ENCODE data around the gene ACAD9. TPM values are rescaled to one million over a fixed set of nuclear protein-coding genes. Genes with fewer than 3 reads are reported as not detected.

ACAD9 gene
- total and polyA plus RNA-seq, 2 of the 13 experiments (the other 11 are each of a cell fraction or from before 2014, with no cell fraction given): 15.3 to 38.2 TPM

DNA sequence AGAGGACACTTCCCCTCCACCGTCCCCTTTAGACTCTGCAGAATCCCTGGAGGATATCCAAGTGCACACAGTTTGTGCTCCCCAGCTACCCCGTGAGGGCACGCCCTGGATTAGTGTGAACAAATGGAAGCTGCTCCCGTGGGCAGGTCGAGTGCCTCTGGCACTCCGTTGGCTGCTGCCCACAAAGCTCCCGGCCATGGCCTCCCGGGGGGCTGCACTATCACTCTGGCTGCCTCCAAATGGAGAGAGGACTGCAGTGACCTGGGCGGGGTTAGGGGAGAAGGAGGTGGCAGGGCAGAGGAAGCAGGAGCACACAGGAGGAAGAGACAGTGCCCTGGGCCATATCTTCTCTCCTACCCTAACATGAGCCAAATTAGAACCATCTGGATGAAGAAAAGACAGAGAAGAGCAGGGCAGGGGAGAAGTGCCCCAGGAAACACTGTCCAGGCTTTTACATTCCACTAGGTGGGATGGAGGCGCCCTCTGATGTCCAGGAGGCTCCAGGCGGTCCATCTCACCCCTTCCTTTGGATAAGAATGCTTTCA lies 29.4 kb upstream of the ACAD9 start (continued):
- no peak for TF ChIP-seq SP1 (IDR thresholded peaks at IDR 0.05)
- no peak for TF ChIP-seq SP1 (CRISPR knock-in tag; IDR thresholded peaks at IDR 0.05)

DNA sequence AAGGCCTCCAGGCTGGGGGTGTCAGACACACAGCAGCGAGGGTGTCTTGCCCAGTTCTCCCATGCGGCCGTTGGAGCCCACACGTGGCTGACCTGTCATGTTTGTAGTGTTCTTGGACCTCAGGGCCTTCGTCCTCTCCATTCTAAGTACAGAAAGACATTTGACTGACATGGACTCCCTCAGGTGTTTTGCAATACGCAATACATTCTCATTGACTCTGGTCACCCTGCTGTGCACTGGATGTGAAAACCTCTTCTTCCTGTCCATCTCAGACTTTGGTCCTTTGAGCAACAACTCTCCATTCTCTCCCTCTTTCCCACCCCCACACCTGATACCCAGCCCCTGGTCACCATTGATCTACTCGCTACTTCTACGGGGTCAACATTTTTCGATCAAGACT lies 28.9 kb upstream of the ACAD9 start:
- H3K9me3 ChIP-seq (ENCODE audit: low read length): peaks cover 21% of the 10 kb centered on the region
- H4K20me1 ChIP-seq (ENCODE audit: insufficient read depth, low read length): no peaks in the 10 kb centered on the region
- no peak overlapping the region; a peak in 1 of 6 replicates for H3K4me3 ChIP-seq (replicated peaks in 1 of 3; ENCODE audit: insufficient read depth in 1 of 3, low read depth in 2 of 3, low read length in 3 of 3)
- intact Hi-C loops (cut with micrococcal nuclease; ENCODE audit: unreplicated experiment) (no loop called here), in situ Hi-C loops (cut with HindIII; ENCODE audit: extremely low pct_ligation_motif_present, low pct_unique_long_range_greater_than_20kb) (no loop called here)
- no peak overlapping the region for H3K9ac ChIP-seq (ENCODE audit: insufficient read depth, low read depth, low read length)
- H3K4me2 ChIP-seq (ENCODE audit: low read depth, low read length): peak overlapping the region; percentile 61
- no peak overlapping the region for H2AFZ ChIP-seq (ENCODE audit: low read length)
- no peaks in the 10 kb centered on the region for H3K36me3 ChIP-seq (replicated peaks in 1 of 2; ENCODE audit: control insufficient read depth in 1 of 2, insufficient read depth in 2 of 2, low read length in 2 of 2)
- peaks cover 0 to 2% of the 10 kb centered on the region in 2 experiments; a peak in 2 of 5 replicates for H3K27me3 ChIP-seq (ENCODE audit: control insufficient read depth in 1 of 2, insufficient read depth in 2 of 2, low read length in 2 of 2)
- BruUV-seq (replicated peaks): no TSS peak
- ChIA-PET CTCF (ENCODE audit: low intra/inter-chr PET ratio, low total read pairs) (no interaction called here), POLR2A (no interaction called here)
- 17% methylated on average over 7 of the region's 9 CpGs for WGBS (ENCODE audit: low lambda C conversion rate)
- no peaks in the 10 kb centered on the region for H3K79me2 ChIP-seq (ENCODE audit: insufficient read depth, low read length)
- ATAC-seq (no peak), FAIRE-seq (no peak), DNase-seq (ENCODE audit: low spot score) (peak; percentile 32)
- peaks cover 17% of the 10 kb centered on the region for H3K4me1 ChIP-seq (ENCODE audit: insufficient read depth, low read length)
- no peak overlapping the region for H3K27ac ChIP-seq (ENCODE audit: extremely low read length, insufficient read depth, low read length)
- TF ChIP-seq SAP130 (CRISPR knock-in tag; IDR thresholded peaks at IDR 0.05; ENCODE audit: low read depth): peak; percentile 37; the same call in 1 of the 2 replicates
- TF ChIP-seq CEBPG (CRISPR knock-in tag; IDR thresholded peaks at IDR 0.05): peak; percentile 67
- no peak for TF ChIP-seq MEF2D (CRISPR knock-in tag; IDR thresholded peaks at IDR 0.05)
- no peak for TF ChIP-seq MTF1 (CRISPR knock-in tag; IDR thresholded peaks at IDR 0.05)
- TF ChIP-seq SMARCC2 (IDR thresholded peaks at IDR 0.05): no peak
- TF ChIP-seq, protein P1, sequence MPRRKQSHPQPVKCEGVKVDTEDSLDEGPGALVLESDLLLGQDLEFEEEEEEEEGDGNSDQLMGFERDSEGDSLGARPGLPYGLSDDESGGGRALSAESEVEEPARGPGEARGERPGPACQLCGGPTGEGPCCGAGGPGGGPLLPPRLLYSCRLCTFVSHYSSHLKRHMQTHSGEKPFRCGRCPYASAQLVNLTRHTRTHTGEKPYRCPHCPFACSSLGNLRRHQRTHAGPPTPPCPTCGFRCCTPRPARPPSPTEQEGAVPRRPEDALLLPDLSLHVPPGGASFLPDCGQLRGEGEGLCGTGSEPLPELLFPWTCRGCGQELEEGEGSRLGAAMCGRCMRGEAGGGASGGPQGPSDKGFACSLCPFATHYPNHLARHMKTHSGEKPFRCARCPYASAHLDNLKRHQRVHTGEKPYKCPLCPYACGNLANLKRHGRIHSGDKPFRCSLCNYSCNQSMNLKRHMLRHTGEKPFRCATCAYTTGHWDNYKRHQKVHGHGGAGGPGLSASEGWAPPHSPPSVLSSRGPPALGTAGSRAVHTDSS (CRISPR knock-in tag; conservative IDR thresholded peaks at IDR 0.05): no peak
- no peak for TF ChIP-seq U2AF1 (optimal IDR thresholded peaks at IDR 0.05; ENCODE audit: low read depth, low read length)
- peak; percentile 73; the same call in 1 of the 2 replicates for TF ChIP-seq CEBPB (IDR thresholded peaks at IDR 0.05; ENCODE audit: borderline replicate concordance, low read depth, low read length)
- TF ChIP-seq, protein P2, sequence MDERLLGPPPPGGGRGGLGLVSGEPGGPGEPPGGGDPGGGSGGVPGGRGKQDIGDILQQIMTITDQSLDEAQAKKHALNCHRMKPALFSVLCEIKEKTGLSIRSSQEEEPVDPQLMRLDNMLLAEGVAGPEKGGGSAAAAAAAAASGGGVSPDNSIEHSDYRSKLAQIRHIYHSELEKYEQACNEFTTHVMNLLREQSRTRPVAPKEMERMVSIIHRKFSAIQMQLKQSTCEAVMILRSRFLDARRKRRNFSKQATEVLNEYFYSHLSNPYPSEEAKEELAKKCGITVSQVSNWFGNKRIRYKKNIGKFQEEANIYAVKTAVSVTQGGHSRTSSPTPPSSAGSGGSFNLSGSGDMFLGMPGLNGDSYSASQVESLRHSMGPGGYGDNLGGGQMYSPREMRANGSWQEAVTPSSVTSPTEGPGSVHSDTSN (CRISPR knock-in tag; IDR thresholded peaks at IDR 0.05): peak; percentile 62; the same call in 1 of the 2 replicates
- TF ChIP-seq, protein P3, sequence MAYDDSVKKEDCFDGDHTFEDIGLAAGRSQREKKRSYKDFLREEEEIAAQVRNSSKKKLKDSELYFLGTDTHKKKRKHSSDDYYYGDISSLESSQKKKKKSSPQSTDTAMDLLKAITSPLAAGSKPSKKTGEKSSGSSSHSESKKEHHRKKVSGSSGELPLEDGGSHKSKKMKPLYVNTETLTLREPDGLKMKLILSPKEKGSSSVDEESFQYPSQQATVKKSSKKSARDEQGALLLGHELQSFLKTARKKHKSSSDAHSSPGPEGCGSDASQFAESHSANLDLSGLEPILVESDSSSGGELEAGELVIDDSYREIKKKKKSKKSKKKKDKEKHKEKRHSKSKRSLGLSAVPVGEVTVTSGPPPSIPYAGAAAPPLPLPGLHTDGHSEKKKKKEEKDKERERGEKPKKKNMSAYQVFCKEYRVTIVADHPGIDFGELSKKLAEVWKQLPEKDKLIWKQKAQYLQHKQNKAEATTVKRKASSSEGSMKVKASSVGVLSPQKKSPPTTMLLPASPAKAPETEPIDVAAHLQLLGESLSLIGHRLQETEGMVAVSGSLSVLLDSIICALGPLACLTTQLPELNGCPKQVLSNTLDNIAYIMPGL (CRISPR knock-in tag; IDR thresholded peaks at IDR 0.05; ENCODE audit: borderline replicate concordance in 1 of 2, low read depth in 1 of 2): no peak
- no peak for TF ChIP-seq ZNF775 (CRISPR knock-in tag; IDR thresholded peaks at IDR 0.05; ENCODE audit: borderline replicate concordance)
- TF ChIP-seq, protein P4, sequence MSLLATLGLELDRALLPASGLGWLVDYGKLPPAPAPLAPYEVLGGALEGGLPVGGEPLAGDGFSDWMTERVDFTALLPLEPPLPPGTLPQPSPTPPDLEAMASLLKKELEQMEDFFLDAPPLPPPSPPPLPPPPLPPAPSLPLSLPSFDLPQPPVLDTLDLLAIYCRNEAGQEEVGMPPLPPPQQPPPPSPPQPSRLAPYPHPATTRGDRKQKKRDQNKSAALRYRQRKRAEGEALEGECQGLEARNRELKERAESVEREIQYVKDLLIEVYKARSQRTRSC (CRISPR knock-in tag; IDR thresholded peaks at IDR 0.05; ENCODE audit: low read depth): no peak
- no peak for TF ChIP-seq ZNF138 (CRISPR knock-in tag; IDR thresholded peaks at IDR 0.05; ENCODE audit: low read depth)

Data from HepG2 (cell line).